ENCODE data around the gene MACROD1.

MACROD1 gene

GRCh38 chr11:64165842-64166635 lies at the start of gene MACROD1:
MACROD1 (minus strand) TSS chr11:64166113; CDS start chr11:64165994, 119 bp downstream.
- peak within 1 kb of the TSS; percentile 35 for H3K27ac ChIP-seq (ENCODE audit: low read depth, low read length)
- peak within 1 kb of the TSS; percentile 70 for H3K4me3 ChIP-seq (ENCODE audit: low read depth, low read length)
- H3K27me3 ChIP-seq (ENCODE audit: control insufficient read depth, insufficient read depth, low read length) = 0 out of 2 replicates have a peak, but pooled peaks cover 4% of the 10 kb centered on the region
- peaks cover 7% of the 10 kb centered on the region for H3K4me1 ChIP-seq (ENCODE audit: control insufficient read depth, insufficient read depth, low read length)
- H3K36me3 ChIP-seq (ENCODE audit: control insufficient read depth, insufficient read depth, low read length) = no peaks in the 10 kb centered on the region
- H3K9ac ChIP-seq (ENCODE audit: low read depth, low read length) = no peak within 1 kb of the TSS; the same call in none of the 2 replicates
- H3K9me3 ChIP-seq (ENCODE audit: control insufficient read depth, insufficient read depth, low read length) = no peaks in the 10 kb centered on the region

GRCh38 chr11:64211181-64211872 lies 45.4 kb upstream of the MACROD1 start:
- no peaks in the 10 kb centered on the region for H3K9me3 ChIP-seq (ENCODE audit: control insufficient read depth, insufficient read depth, low read length)
- H3K9ac ChIP-seq (ENCODE audit: low read depth, low read length) = no peak overlapping the region
- no peak overlapping the region for H3K4me3 ChIP-seq (ENCODE audit: low read depth, low read length)
- H3K4me1 ChIP-seq (ENCODE audit: control insufficient read depth, insufficient read depth, low read length) = no peaks in the 10 kb centered on the region
- H3K36me3 ChIP-seq (ENCODE audit: control insufficient read depth, insufficient read depth, low read length) = peaks cover 28% of the 10 kb centered on the region
- no peaks in the 10 kb centered on the region for H3K27me3 ChIP-seq (ENCODE audit: control insufficient read depth, insufficient read depth, low read length)
- no peak overlapping the region for H3K27ac ChIP-seq (ENCODE audit: low read depth, low read length)

- Histone ChIP-seq H3K4me1 (ENCODE audit: control insufficient read depth, insufficient read depth, low read length) (no peaks in the 10 kb centered on the region), H3K36me3 (ENCODE audit: control insufficient read depth, insufficient read depth, low read length) (peaks cover 37% of the 10 kb centered on the region)
Measured at GRCh38 chr11:64210301-64211020, 44.5 kb upstream of the MACROD1 start.

GRCh38 chr11:64209563-64209843 lies 43.6 kb upstream of the MACROD1 start:
- Histone ChIP-seq H3K9me3 (ENCODE audit: control insufficient read depth, insufficient read depth, low read length) (no peaks in the 10 kb centered on the region), H3K27me3 (ENCODE audit: control insufficient read depth, insufficient read depth, low read length) (no peaks in the 10 kb centered on the region), H3K27ac (ENCODE audit: low read depth, low read length) (no peak overlapping the region), H3K9ac (ENCODE audit: low read depth, low read length) (no peak overlapping the region), H3K4me3 (ENCODE audit: low read depth, low read length) (no peak overlapping the region), H3K36me3 (ENCODE audit: control insufficient read depth, insufficient read depth, low read length) (peaks cover 42% of the 10 kb centered on the region), H3K4me1 (ENCODE audit: control insufficient read depth, insufficient read depth, low read length) (no peaks in the 10 kb centered on the region)

More at GRCh38 chr11:64210301-64211020, 44.5 kb upstream of the MACROD1 start:
- no peak overlapping the region for H3K4me3 ChIP-seq (ENCODE audit: low read depth, low read length)
- no peak overlapping the region for H3K27ac ChIP-seq (ENCODE audit: low read depth, low read length)
- no peaks in the 10 kb centered on the region for H3K27me3 ChIP-seq (ENCODE audit: control insufficient read depth, insufficient read depth, low read length)
- no peak overlapping the region for H3K9ac ChIP-seq (ENCODE audit: low read depth, low read length)
- H3K9me3 ChIP-seq (ENCODE audit: control insufficient read depth, insufficient read depth, low read length) = no peaks in the 10 kb centered on the region

- H3K27me3 ChIP-seq (ENCODE audit: control insufficient read depth, insufficient read depth, low read length) = no peaks in the 10 kb centered on the region
- no peak overlapping the region for H3K9ac ChIP-seq (ENCODE audit: low read depth, low read length)
- H3K36me3 ChIP-seq (ENCODE audit: control insufficient read depth, insufficient read depth, low read length) = peaks cover 47% of the 10 kb centered on the region
- H3K4me3 ChIP-seq (ENCODE audit: low read depth, low read length) = no peak overlapping the region
- no peak overlapping the region for H3K27ac ChIP-seq (ENCODE audit: low read depth, low read length)
- H3K4me1 ChIP-seq (ENCODE audit: control insufficient read depth, insufficient read depth, low read length) = no peaks in the 10 kb centered on the region
- no peaks in the 10 kb centered on the region for H3K9me3 ChIP-seq (ENCODE audit: control insufficient read depth, insufficient read depth, low read length)
Measured at GRCh38 chr11:64208796-64209562, 43.1 kb upstream of the MACROD1 start.

GRCh38 chr11:64208086-64208795 lies 42.3 kb upstream of the MACROD1 start:
- Histone ChIP-seq H3K36me3 (ENCODE audit: control insufficient read depth, insufficient read depth, low read length) (peaks cover 54% of the 10 kb centered on the region), H3K27ac (ENCODE audit: low read depth, low read length) (no peak overlapping the region), H3K4me1 (ENCODE audit: control insufficient read depth, insufficient read depth, low read length) (no peaks in the 10 kb centered on the region), H3K27me3 (ENCODE audit: control insufficient read depth, insufficient read depth, low read length) (no peaks in the 10 kb centered on the region), H3K9ac (ENCODE audit: low read depth, low read length) (no peak overlapping the region), H3K9me3 (ENCODE audit: control insufficient read depth, insufficient read depth, low read length) (no peaks in the 10 kb centered on the region), H3K4me3 (ENCODE audit: low read depth, low read length) (no peak overlapping the region)

GRCh38 chr11:64207256-64208085 lies 41.6 kb upstream of the MACROD1 start:
- H3K27ac ChIP-seq (ENCODE audit: low read depth, low read length) = peak overlapping the region; percentile 14
- H3K4me3 ChIP-seq (ENCODE audit: low read depth, low read length) = no peak overlapping the region
- H3K27me3 ChIP-seq (ENCODE audit: control insufficient read depth, insufficient read depth, low read length) = no peaks in the 10 kb centered on the region
- no peaks in the 10 kb centered on the region for H3K4me1 ChIP-seq (ENCODE audit: control insufficient read depth, insufficient read depth, low read length)
- H3K36me3 ChIP-seq (ENCODE audit: control insufficient read depth, insufficient read depth, low read length) = peaks cover 62% of the 10 kb centered on the region
- H3K9me3 ChIP-seq (ENCODE audit: control insufficient read depth, insufficient read depth, low read length) = no peaks in the 10 kb centered on the region
- peak overlapping the region; percentile 12; the same call in 1 of the 2 replicates for H3K9ac ChIP-seq (ENCODE audit: low read depth, low read length)

- peaks cover 69% of the 10 kb centered on the region for H3K36me3 ChIP-seq (ENCODE audit: control insufficient read depth, insufficient read depth, low read length)
- peak within 1 kb of the TSS; percentile 12; the same call in 1 of the 2 replicates for H3K9ac ChIP-seq (ENCODE audit: low read depth, low read length)
- no peak within 1 kb of the TSS for H3K4me3 ChIP-seq (ENCODE audit: low read depth, low read length)
- H3K9me3 ChIP-seq (ENCODE audit: control insufficient read depth, insufficient read depth, low read length) = no peaks in the 10 kb centered on the region
- H3K4me1 ChIP-seq (ENCODE audit: control insufficient read depth, insufficient read depth, low read length) = no peaks in the 10 kb centered on the region
- H3K27ac ChIP-seq (ENCODE audit: low read depth, low read length) = peak within 1 kb of the TSS; percentile 42
- H3K27me3 ChIP-seq (ENCODE audit: control insufficient read depth, insufficient read depth, low read length) = no peaks in the 10 kb centered on the region
Measured at GRCh38 chr11:64206457-64207255, 40.7 kb upstream of the MACROD1 start, which contains the start of gene FERMT3. FERMT3 (plus strand) TSS chr11:64206721; CDS start chr11:64207365, 644 bp downstream.

GRCh38 chr11:64204464-64204989 lies 38.6 kb upstream of the MACROD1 start:
- Histone ChIP-seq H3K27me3 (ENCODE audit: control insufficient read depth, insufficient read depth, low read length) (no peaks in the 10 kb centered on the region), H3K4me3 (ENCODE audit: low read depth, low read length) (no peak overlapping the region), H3K27ac (ENCODE audit: low read depth, low read length) (no peak overlapping the region), H3K4me1 (ENCODE audit: control insufficient read depth, insufficient read depth, low read length) (no peaks in the 10 kb centered on the region), H3K36me3 (ENCODE audit: control insufficient read depth, insufficient read depth, low read length) (peaks cover 82% of the 10 kb centered on the region), H3K9me3 (ENCODE audit: control insufficient read depth, insufficient read depth, low read length) (no peaks in the 10 kb centered on the region), H3K9ac (ENCODE audit: low read depth, low read length) (no peak overlapping the region)
